Spleen (tissue), 7 donors: Measurements from ENCODE around the gene IL36RN.

Experiments used
- POLR2A ChIP-seq, 3 donors: fragments of 450-650 bp; IDR thresholded peaks; one replicate each; pipeline ENCODE4 v1.5.1; 2017; ENCODE audit warnings: antibody characterized with exemption in 3 of 3, mild to moderate bottlenecking in 1 of 3
- POLR2AphosphoS5 ChIP-seq, 3 donors: sonication (generic); formaldehyde crosslinking; IDR thresholded peaks; one replicate each; pipeline ENCODE4 v1.5.1; 2017; ENCODE audit warnings: antibody characterized with exemption in 3 of 3
- TF ChIP-seq, protein P1 (sequence below), 11 experiments: fragments of 200-600 bp in 7 of 11; fragments of 450-650 bp in 4 of 11; sonication (generic) in 4 of 11; IDR thresholded peaks in 8 of 11; conservative IDR thresholded peaks in 3 of 11; 1 replicate in 7 of 11; 2 replicates in 4 of 11; pipeline versions ENCODE4 v1.4.0 to v1.8.0; 2016 to 2021; ENCODE audit warnings: antibody characterized with exemption in 11 of 11, inconsistent platforms in 4 of 11, mild to moderate bottlenecking in 1 of 11
- donor health status: DM: no; HTN: no; CAD: no; lungs with moderate emphysema.
- donor health status: DM: no; HTN: no; CAD: no.
- donor health status: DM: no; HTN: no; CAD: no.

DNA sequence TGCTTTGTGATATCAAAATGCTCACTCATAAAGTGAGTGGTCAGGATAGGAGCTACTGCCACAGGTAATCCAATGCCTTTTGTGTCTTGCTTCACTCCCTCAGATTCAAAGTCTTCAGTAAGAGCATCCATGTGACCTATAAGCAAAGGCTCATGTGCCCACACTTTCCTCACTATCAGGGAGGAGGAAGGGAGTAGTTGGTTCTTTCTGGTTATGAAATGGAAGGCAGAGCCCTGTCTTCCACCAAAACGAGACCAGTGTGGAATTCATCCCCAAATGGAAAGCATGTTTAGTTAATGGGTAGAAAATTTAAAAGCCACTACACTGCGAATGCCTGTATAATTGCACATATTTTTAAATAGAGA, 34.6 kb downstream of the IL36RN start:
- TF ChIP-seq POLR2A (IDR thresholded peaks at IDR 0.05), result no peak
- TF ChIP-seq, protein P1, sequence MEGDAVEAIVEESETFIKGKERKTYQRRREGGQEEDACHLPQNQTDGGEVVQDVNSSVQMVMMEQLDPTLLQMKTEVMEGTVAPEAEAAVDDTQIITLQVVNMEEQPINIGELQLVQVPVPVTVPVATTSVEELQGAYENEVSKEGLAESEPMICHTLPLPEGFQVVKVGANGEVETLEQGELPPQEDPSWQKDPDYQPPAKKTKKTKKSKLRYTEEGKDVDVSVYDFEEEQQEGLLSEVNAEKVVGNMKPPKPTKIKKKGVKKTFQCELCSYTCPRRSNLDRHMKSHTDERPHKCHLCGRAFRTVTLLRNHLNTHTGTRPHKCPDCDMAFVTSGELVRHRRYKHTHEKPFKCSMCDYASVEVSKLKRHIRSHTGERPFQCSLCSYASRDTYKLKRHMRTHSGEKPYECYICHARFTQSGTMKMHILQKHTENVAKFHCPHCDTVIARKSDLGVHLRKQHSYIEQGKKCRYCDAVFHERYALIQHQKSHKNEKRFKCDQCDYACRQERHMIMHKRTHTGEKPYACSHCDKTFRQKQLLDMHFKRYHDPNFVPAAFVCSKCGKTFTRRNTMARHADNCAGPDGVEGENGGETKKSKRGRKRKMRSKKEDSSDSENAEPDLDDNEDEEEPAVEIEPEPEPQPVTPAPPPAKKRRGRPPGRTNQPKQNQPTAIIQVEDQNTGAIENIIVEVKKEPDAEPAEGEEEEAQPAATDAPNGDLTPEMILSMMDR (IDR thresholded peaks at IDR 0.05 in 8 of 11, conservative IDR thresholded peaks at IDR 0.05 in 3 of 11), result no peak
- TF ChIP-seq POLR2AphosphoS5 (IDR thresholded peaks at IDR 0.05), result no peak
